HG02884 (cell line): ENCODE measurements around the gene MAPRE3.

Experiments used
- ATAC-seq: cut with Tn5 transposase; IDR thresholded peaks from one replicate; pipeline ENCODE4 v1.9.1; 2021; ENCODE audit warnings: mild to moderate bottlenecking, moderate library complexity; ENCODE audit not compliant: unreplicated experiment

MAPRE3 gene

GRCh38 chr2:26948800-26949199 lies 21.6 kb upstream of the MAPRE3 start:
- no peak for ATAC-seq

DNA sequence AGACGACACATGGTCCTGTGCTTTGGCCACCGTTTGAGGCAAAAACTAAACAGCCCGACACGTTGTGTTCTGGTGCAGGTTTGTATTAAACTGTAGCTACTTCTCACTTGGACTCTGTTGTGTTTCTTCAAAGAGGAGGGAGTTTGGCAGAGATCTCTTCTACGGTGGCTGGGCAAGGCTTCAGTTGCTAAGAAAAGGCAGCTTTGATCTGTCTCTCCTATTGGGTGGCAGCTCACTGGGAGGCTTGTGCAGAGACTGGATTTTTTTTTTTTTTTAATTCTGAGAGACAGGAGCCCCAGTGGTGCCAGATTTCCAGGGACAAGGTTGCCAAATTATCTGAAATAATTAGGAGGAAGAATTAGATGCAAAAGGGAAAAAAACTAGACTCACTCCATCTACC lies 20.2 kb upstream of the MAPRE3 start:
- ATAC-seq, result no peak

- no peak for ATAC-seq
Observed at GRCh38 chr2:26951236-26951635, 19.2 kb upstream of the MAPRE3 start.

DNA sequence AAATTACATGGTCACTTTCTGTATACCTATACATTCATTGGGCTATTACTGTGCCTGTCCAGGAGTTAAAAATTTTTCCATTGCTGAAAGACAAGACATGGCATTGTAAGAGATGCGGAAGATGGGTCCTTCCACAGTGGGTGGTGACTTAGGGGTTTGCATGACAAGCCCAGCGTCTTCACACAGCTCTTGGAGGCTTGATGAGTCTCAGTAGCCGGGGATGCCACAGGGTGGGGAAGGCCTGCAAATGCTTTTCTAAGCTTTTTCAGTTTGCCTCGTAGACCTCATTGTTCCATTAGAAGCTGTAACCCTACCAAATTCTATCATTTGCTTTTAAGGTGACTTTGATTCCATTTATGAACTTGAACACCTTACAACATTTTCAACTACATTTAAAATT lies 18.1 kb upstream of the MAPRE3 start:
- no peak for ATAC-seq

DNA sequence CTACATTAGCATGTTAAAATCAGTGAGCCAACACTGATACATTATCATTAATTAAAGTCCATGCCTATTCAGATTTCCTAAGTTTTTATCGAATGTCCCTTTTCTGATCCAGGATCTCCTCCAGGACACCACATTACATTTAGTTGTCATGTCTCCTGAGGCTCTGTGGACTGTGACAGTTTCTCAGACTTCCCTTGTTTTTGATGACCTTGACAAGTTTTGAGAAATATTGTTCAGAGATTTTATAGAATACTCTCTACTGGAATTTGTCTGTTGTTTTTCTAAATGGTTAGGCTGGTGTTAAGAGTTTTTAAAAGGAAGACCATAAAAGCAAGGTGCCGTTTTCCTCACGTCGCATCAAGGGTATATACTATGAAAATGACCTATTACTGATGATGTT lies 16.3 kb upstream of the MAPRE3 start:
- ATAC-seq, result no peak

- ATAC-seq, result no peak
Observed at GRCh38 chr2:26957041-26957440, 13.4 kb upstream of the MAPRE3 start.

GRCh38 chr2:26957534-26957933 lies 12.9 kb upstream of the MAPRE3 start:
- ATAC-seq, result no peak

DNA sequence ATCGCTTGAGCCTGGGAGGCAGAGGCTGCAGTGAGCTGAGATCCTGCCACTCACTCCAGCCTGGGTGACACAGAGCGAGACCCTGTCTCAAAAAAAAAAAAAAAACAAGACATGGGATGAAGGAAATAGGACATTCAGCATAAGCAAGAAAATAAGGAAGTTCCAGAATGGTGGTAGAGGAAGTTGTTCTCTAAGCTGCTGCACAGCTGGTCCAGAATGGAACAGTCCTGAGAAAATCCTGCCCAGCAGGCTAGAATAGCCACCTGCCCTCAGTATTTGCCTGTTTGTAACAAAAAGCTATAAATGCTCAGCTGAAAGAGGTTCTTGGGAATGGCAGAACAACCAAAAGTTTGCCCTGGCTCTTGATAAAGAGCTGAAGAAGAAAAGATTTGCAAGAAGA lies 11.1 kb upstream of the MAPRE3 start:
- ATAC-seq, result no peak

- no peak for ATAC-seq
Observed at GRCh38 chr2:26964446-26965130, 5.8 kb upstream of the MAPRE3 start.

DNA sequence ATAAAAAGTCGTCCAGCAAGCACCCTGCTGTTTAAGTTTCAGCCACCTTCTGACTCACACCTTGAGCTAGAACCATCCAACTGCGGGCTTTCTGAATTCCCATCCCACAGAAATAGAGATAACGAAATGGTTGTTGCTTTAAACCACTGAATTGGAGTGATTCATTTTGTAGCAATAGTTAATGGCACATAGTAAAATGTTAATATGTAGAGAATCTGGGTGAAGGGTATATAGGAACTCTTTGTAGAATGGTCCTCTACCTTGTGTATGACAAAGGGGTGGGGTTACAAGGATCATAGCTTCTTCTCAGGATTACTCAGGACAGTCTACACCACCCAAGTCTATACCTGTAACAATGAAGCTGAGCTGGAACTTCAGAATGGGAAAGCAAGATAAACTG lies 2.4 kb upstream of the MAPRE3 start:
- no peak for ATAC-seq

DNA sequence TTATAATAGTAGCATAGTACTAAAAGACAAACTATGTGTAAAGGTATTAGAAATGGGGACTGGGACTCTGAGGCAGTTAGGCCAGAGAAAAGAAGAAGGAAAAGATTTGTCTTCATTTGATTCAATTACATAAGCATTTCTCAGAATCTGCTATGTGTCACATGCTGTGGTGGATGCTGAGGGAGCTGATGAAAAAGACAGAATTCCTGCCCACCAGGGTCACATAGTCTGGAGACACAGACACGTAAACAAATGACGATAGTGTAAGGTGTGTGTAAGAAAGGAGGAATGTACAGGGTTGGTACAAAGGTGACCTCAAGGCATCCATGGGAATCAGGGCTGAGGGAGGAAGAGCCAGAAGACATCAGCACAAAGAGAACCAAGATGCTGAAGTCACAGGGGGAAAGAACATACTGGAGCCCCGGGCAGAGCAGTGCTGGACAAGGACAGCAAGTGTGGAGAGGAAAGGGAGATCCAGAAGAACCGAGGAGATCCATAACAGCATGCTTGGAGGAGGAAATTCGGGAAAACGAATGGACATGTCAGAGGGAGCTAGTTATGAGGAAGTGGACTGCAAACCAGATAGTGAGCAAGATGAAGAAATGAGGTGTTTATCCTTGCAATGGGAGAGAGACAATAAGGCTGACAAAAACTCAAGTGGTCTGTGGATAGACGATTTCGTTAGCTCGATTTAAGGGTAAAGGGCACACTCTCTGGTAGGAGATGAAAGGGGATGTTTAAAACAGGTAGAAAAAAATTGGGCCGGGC lies 1.2 kb upstream of the MAPRE3 start:
- no peak for ATAC-seq

GRCh38 chr2:26970928-26971627 lies 641 bp downstream of the MAPRE3 start:
- no peak for ATAC-seq

- ATAC-seq, result no peak
Observed at GRCh38 chr2:26971911-26972786, 1.7 kb downstream of the MAPRE3 start.

DNA sequence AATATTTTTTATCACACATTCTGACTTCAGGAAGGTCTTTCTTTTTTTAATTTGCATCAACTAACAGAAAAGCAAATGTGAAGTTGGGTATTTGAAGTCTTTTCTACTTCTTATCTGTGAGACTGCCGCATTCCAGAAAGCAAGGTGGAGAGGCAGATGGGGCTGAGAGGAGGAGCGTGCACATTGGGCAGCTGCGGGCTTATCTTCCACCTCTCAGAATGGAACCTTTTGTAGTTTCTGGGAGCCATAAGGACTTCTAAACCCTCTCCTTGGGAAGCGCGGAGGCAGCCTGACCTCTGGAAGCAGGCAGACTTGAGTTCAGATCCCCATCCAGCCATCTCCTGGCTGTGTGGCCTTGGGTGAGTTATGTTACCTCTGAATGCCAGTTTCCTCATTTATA lies 3.9 kb downstream of the MAPRE3 start:
- no peak for ATAC-seq

DNA sequence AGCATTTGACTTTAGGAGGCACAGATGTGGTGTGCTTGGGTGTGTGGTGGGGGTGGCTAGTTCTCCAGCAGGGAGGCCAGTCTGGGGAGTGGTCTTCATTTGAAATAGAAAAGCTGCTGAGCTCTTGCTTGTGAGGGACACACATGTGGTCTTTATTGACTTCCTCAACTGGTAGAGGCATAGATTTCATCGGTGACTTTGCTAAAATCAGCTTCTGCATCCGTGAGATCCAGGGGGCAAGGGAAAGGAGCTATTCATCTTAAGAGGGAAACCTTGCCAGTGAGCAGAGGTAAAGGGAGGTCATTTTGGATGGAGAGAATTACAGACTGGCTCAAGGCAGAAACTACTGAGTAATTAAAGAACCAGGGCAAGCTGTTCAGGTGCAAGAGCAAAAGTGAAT lies 4.7 kb downstream of the MAPRE3 start:
- ATAC-seq, result no peak

DNA sequence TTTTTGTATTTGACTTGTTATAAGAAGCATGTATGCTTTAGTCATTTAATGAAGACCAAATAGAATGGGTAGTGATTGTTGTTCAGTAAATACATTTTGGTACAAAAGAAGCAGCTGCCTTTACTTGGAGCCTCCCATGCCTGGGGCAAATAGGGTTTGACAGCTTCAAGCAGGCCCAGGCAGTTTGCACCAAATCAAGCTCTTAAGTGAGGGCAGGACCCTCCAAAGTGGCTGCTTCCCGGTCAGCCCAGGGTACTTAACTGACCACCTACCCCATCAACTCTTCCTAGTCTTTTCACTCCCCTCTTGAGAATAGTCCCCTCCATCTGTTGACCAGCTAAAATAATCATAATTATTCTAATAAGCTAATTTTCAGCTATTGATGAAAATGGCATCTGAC lies 5.2 kb downstream of the MAPRE3 start:
- ATAC-seq, result no peak

GRCh38 chr2:26976237-26976636 lies 5.8 kb downstream of the MAPRE3 start:
- no peak for ATAC-seq

DNA sequence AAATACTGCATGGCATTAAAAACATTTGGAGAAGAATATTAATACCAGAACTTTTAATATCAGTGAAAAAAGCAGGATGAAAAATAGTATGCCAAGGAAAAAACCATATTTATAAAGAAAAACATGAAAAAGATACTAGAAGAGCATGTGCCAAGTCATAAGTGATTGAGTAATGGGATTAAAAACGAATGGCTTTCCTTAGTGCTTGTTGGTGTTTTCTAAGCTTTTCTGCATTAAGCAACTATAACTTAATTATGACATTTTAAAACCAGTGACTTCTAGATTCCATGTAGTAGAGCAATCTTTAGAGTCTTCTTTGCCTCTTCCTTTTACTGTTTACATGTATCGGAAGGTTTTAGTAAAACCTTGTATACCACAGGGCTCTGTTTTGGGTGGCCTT lies 6.6 kb downstream of the MAPRE3 start:
- no peak for ATAC-seq

DNA sequence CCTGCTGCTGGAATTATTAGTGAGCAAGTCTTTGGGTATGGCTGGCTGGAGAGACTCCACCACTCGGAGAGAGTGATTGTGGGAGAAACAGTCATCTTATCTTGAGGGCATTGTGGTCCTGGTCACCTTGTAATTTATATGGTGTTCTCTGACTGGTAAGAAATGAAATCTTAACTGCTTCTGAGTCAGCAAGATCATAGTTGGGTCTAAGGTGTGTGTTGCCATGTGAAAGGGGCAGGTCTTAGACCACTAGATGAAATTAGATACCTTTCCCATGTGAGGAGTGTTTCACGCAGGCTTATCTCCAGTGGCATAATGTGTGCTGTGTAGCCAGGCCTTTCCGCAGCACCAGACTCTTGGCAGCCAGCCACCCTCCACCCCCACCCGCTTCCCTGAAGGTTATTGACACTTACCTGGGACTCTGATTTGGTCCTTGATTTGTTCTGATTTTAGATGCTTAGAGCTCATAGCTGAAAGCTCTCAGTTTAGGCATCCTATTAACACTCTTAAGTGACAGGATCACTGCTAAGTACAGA lies 7.7 kb downstream of the MAPRE3 start:
- ATAC-seq, result no peak

GRCh38 chr2:26979741-26980140 lies 9.3 kb downstream of the MAPRE3 start:
- no peak for ATAC-seq

- no peak for ATAC-seq
Observed at GRCh38 chr2:26980971-26981370, 10.5 kb downstream of the MAPRE3 start.
